D721Med (cell line): Measurements from ENCODE around the gene MRPS18C.
"Not testable (repeated sequence)": the region's sequence is repeated elsewhere in the genome, so short reads cannot be mapped to it uniquely, and the experiment has no call there.

Experiments
- DNase-seq: peaks from one replicate; pipeline ENCODE4 v3.0.0; 2011; ENCODE audit warnings: low spot score; ENCODE audit not compliant: insufficient read length
- FAIRE-seq: peaks from 2 replicates; lab custom pipeline; 2011; peaks lifted over from hg19 to GRCh38; lab: Jason Lieb, UNC
- TF ChIP-seq, protein P1 (sequence below): IDR thresholded peaks from 2 replicates; pipeline ENCODE4 v1.5.1; 2012; ENCODE audit warnings: mild to moderate bottlenecking, control low read depth; ENCODE audit not compliant: insufficient read depth; ENCODE audit errors: missing control alignments

Gene MRPS18C

DNA sequence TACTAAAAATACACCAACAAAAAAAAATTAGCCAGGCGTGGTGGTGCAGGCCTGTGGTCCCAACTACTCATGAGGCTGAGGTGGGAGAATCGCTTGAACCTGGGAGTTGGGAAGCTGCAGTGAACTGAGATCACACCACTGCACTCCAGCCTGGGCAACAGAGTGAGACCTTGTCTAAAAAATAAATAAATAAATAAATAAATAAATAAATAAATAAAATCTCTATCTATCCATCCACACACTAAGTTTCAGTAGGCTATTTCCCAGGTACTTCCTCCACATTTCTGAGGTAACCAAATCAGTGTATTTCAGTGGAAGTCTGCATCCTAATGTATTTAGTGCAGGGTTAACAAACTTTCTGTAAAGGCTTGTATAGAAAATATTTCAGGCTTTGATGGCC, 18.1 kb downstream of the MRPS18C start:
- DNase-seq (no peak), FAIRE-seq (no peak)
- TF ChIP-seq, protein P1, sequence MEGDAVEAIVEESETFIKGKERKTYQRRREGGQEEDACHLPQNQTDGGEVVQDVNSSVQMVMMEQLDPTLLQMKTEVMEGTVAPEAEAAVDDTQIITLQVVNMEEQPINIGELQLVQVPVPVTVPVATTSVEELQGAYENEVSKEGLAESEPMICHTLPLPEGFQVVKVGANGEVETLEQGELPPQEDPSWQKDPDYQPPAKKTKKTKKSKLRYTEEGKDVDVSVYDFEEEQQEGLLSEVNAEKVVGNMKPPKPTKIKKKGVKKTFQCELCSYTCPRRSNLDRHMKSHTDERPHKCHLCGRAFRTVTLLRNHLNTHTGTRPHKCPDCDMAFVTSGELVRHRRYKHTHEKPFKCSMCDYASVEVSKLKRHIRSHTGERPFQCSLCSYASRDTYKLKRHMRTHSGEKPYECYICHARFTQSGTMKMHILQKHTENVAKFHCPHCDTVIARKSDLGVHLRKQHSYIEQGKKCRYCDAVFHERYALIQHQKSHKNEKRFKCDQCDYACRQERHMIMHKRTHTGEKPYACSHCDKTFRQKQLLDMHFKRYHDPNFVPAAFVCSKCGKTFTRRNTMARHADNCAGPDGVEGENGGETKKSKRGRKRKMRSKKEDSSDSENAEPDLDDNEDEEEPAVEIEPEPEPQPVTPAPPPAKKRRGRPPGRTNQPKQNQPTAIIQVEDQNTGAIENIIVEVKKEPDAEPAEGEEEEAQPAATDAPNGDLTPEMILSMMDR, result no peak

DNA sequence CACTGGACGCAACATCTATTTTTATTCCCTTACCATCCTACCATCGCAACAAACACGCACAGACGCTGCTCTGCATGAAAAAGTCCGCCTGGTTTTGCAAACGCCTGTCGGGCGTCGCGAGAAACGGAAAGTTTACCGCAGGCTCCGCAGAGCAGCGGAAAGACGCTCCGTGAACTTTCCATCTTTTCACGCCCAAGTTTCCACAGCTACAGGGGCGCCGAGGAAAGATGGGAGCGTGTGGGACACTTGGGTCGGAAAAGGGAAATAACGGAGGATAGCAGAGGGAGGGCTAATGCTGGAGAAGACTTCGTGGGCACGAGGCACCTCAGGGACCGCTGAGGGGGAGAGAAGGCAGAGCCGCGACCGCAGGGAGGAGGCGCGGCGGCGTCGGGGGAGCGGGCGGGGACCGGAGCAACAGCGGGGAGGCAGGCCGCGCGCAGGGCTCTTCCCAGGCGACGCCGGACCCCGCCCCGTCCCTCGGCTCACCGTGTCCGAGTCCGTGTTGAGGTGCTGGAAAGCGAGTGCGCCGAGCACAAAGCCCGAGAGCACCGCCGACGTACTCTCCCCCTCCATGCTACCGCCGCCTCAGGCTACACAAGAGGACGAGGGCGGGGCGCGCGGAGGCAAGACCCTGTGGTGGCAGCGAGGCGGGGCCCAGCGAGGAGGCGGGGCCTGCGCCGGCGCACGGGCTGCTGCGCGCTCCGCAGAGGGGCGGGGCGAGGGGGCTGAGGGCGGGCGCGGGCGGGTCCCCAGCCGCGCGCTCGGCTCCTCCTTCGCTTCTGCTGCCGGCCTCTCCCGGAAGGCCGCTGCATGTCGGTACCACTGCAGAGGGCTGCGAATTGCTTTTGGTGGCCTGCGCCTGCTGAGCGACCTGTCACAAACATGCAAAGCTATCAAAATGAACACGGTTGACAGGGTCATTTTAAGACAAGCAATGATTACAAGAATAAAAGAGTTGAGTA, 28.9 kb downstream of the MRPS18C start, which contains the start of gene ABRAXAS1:
Gene ABRAXAS1, minus strand, starts transcription at position 601 of the 962 bp plus-strand sequence. Its CDS starts 28 bp downstream, at position 573.
- TF ChIP-seq, protein P1, result no peak
- no peak for FAIRE-seq
- peak; percentile 85 for DNase-seq

DNA sequence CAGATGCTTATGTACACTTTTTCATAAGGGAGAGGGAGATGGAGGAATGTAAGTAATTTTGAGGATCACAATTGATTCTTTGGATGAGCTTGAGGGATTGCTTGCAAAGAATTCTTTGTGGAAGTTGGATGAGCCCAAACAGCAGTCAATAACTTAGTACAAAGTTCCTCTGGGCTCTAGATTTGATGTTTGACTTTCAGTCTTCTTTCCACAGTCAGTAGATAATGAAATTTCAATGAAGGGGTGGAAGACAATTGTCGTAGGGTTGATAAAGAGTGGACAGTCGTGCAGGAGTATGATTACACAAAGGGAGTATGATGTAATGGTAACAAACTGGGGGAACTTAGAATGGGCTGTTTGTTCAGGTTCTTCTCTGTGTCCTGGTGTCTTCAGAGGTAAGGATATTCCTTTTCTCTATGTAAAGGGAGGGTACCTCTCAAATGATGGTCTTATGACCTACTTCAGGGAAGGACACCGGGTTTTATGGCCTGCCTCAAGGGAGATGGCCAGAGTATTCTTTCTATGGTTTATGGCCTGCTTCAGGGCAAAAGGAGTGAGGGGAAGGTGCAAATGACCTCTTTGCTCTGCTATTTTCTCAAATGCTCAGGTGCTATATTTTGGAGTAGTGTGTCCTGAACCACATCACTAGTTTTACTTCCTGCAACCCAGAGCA, 30.7 kb downstream of the MRPS18C start:
- FAIRE-seq (no peak), DNase-seq (no peak)
- TF ChIP-seq, protein P1, result no peak

DNA sequence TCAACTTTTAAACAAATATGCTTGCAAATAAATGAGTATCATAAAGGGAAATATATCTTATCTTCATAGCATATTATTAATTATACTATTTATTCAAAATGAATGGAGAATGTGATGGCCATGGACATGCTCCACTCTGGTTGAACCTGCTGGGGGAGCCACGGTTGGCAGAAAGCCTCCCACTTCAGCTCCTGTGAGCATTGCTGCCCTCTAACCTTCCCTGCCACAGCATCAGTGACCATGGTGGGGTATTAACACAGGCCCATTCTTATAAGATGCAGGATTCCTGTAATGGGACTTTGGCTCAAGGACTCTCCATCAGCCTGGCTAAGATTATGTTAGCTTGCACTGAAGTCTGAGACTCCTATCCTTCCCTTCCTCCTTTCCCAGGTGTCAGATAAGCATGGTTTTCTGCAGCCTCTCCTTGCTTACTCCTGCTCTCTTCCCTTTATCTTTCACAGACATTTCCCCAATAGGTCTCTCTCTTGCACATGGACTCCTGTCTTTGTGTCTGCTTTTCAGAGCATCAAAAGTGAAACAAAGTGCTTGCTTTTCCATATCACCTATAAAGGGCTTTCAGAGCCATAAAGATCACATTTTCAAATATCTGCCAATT, 34.0 kb downstream of the MRPS18C start:
- TF ChIP-seq, protein P1, result no peak
- FAIRE-seq (no peak), DNase-seq (no peak)

DNA sequence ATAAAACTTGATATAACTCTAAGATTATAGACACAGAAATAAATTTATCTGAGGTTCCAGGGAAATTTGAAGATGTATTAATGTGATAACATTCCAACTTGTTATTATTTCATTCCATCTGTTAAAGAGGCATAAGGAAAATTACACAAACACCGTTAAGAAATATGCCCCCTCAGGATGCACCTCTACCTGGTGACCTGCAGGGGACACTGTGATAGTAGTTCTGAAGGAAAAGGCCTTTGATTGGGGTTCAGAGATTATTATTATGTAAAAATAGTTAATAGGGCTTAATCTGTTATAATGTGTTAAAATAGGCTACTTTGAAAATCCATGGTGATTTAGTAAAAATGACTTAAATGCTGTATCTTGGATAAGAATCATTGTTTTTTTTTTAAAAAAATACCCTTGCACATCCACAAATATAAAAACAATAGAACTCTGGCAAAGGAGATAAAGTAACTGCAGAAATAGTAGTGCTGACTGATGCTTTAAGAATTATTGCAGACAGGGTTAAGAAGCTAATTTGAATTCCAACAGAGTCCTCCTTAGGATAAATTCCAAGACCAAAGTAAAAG, 35.1 kb downstream of the MRPS18C start:
- DNase-seq, result peak; percentile 26
- no peak for FAIRE-seq

DNA sequence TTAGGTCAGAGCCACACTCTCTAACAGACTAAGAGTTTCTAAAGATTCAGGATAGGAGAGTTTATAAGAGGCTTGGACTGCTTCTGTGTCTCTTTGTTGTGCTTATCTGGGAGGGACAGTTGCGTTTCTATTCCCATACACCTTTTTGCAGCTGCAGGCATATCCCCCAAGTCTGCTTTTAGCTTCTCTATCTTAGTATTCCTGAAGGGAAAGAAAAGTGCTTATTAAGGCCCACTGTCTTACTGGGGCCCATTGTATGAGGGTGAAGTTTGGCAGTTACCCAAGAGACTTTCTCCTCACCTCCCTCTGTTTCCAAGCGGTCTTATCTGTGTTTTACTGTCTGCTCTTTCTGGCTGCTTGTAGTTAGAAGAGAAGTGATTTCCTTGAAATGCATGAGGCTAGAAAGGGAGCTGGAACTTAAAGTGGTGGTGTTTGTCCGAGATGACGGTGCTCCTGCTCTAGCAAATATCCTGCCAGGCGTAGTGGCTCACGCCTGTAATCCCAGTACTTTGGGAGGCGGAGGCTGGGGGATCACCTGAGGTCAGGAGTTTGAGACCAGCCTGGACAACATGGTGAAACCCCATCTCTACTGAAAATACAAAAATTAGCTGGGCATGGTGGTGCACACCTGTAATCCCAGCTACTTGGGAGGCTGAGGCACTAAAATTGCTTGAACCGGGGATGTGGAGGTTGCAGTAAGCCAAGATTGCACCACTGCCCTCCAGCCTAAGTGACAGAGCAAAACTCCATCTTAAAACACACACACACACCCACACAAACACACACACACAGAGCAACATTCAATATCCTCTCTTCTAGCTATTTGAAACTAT, 40.4 kb downstream of the MRPS18C start:
- not testable (repeated sequence) for DNase-seq, FAIRE-seq

More for the DNA sequence above, 35.1 kb downstream of the MRPS18C start:
- TF ChIP-seq, protein P1, result peak; percentile 64

DNA sequence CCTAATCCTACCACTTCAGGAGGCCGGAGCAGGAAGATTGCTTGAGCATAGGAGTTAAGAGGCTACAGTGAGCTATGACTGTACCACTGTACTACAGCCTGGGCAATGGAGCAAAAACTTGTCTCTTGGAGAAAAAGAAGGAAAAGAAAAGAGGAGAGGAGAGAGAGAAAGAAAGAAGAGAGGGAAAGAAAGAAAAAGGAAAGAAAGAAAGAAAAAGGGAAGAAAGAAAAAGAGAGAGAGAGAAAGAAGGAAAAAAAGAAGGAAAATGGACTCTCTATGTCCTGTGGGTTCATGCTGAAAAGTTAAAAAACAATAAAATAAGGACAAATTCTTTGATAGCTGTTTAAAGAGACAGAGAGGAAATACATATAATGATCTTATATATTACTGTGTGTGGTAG, 42.3 kb downstream of the MRPS18C start:
- TF ChIP-seq, protein P1, result no peak
- no peak for DNase-seq
- FAIRE-seq, result no peak

DNA sequence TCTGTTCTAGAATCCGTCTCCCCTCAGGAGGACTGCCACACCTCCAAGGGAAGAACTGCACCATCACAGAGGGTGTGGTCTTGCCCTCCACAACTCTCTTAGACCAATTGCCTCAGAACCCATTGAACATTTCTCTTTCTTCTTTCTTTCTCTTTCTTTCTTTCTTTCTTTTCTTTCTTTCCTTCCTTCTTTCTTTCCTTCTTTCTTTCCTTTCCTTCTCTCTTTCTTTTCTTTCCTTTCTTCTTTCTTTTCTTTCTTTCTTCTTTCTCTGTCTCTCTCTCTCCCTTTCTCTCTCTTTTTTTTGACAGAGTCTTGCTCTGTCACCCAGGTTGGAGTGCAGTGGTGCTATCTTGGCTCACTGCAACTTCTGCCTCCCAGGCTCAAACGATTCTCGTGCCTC, 45.8 kb downstream of the MRPS18C start:
- not testable (repeated sequence) for DNase-seq, FAIRE-seq
